GM19351 (cell line): ENCODE data around the gene CSNK2A2.

Experiments
- ATAC-seq: cut with Tn5 transposase; IDR thresholded peaks from one replicate; pipeline ENCODE4 v1.9.1; 2021; ENCODE audit warnings: mild to moderate bottlenecking, moderate library complexity; ENCODE audit not compliant: unreplicated experiment

CSNK2A2 gene

DNA sequence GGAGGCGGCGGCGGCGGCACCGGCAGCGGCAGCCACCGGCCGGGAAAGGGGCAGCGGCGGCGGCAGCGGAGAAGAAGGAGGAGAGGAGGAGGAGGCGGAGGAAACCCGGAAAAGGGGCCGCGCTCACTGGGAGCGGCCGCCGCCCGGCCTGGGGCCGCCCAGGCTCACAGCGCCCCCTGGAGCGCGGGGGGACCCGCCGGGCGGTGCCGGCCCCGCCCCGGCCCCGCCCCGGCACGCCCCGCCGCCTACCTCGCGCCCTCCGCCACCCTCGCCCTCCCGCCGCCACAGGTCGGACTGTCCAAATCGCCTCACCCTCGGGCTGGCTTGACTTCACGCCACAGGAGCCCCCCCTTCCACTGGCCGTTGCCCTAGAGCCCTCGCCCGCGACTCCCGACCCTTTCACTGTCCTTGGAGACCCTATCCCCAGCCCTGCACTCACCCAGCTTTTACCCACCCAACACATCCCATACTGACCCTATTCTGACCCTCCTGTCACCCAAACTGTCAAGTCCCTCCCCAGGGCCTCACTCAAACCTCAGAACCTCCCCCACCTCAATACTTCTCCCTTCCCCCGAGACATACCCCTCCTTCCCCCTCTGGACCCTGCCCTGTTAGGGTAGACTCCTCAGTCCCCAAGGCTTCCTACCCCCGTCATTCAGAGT, at the start of gene CSNK2A2:
Gene CSNK2A2 (minus strand): TSS at position 85 of the 662 bp plus-strand sequence. CDS start 370 bp downstream, outside the sequence.
- peak; percentile 85 for ATAC-seq

DNA sequence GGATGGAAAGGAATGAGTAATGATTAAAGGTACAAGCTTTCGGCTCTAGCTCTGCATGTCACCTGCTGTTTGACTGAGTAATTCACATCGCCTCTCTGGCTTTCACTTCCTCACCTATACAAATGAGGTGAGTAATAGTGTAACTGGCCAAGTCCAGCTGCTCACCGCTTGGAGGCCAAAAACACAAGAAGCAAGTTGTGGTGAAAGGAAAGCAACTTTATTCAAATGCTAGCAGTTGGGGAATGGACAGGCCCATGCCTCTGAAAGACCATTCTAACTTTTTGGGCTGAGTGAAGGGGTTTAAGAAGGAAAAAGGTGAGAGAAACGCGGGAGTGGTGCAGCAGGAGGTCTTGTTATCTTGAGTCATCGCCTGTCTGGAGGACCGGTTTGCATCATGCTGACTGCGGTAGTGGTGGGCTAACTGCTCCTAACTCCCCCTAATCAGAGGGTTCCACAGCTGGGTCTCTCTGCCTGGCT, 45.7 kb upstream of the CSNK2A2 start:
- peak; percentile 94 for ATAC-seq

DNA sequence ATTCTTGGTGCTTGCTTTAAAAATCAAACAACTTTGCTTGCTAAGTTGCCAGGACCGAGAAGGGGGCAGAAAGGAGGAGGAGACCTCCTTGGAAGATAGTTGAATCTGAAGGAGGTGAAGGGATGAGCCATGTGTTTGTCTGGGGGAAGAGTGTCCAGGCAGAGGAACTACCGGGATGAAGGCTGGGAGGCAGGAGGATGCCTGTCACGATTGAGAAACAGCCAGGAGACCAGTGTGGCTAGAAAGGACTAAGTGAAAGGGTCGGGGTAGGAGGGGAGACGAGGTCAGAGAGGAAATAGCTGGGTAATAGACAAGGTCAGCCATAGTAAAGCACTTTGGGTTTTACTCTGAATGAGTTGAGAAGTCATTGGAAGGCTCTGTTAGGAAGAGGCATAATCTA, 38.9 kb upstream of the CSNK2A2 start:
- no peak for ATAC-seq

DNA sequence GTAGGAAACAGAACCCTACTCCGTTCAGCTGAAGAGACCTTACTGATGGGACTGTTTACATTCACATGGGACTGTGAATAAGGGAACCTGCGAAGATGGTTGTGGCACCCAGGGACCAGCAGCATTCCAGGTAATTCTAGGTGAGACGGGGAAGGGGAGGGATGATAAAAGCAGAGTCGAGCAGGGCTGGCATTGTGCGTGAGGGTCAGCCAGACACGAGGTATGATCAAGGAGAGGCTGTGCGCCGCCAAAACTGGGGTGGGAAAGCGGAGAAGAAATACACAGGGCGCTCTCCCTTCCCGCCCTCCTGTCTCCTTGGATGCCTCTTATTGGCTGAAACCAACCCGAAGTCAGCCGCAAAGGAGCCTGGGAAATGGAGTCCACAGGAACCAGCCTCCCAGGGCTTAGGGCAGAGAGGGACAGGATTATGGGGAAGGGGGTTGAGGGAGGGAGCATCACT, 38.4 kb upstream of the CSNK2A2 start:
- peak; percentile 99 for ATAC-seq

DNA sequence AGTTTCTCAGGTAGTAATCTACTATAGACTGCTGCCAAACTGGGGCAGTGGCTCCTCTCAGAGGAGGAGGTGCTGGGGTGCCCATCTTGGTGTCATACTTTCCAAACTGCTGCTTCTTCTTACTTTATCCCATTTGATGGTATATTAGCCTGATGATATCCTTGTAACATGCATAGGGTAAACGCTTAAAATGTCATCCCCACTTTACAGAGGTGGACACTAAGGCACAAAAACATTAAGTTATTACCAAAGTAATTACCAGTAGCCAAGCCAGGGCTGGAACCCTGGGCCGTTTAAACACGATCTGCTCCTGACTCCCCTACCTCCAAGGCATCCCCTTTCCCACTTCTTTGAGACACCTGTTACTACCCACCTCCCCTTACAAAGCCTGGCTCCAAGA, 37.8 kb upstream of the CSNK2A2 start:
- ATAC-seq: no peak

DNA sequence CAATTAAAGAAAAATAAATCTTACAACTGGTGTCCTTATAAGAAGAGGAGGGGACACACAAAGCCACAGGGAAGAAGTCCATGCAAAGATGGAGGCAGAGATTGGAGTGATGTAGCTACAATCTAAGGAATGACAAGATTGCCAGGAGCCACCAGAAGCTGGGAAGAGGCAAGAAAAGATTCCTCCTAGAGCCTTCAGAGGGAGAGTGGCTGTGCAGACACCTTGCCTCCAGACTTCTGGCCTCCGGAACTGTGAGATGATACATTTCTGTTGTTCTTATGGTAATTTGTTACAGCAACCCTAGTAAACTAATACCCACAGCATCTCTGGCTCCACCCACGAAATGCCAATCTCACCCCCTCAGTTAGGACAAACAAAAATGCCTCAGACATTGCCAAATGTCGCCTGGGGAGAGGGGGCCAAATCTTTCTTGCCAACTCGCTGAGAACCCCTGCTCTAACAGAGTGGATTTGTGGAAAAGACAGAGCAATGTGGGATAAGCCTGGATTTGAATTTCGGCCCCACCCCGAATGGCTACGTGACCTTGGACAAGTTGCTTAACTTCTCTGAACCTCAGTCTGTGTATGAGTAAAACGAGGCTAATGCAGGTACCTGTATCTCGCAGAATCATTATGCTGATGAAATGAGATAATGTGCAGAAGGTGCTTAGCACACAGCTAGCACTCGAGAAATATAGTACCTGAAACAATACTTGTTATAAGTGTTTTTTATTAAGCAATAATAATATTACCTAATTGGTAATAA, 37.1 kb upstream of the CSNK2A2 start:
- no peak for ATAC-seq

DNA sequence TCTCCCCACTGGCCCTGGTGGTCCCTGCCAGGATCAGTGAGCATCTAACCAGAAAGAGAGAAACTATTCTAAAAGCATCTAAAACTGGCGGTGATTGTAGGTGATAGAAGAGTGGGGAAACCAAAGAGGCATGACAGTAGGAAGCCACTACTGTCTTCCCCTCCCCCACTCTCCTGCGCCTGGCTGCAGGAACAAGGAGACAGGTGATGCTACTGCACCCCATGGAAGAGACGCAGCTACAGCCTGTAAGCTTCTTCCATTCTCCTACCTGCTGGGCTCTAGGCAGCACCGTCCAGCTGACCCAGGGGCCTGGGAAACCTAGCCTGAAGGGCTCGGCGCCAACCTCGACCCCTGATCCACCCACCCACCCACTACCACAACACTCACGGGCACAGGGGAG, 32.4 kb upstream of the CSNK2A2 start:
- no peak for ATAC-seq

DNA sequence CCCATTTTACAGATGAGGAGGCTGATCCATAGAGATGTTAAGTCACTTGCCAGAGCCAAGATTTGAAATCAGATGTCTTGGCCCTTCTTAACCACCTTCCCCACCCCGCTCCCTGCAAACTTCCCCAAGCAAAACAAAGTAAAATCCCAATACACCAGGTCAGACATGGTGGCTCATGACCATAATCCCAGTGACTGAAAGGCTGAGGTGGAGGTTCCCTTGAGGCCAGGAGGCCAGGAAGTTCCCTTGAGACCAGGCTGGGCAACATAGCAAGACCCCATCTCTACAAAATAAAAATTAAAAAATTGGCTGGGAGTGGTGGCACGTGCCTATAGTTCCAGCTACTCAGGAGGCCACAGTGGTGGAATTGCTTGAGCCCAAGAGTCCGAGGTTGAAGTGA, 28.9 kb upstream of the CSNK2A2 start:
- no peak for ATAC-seq

DNA sequence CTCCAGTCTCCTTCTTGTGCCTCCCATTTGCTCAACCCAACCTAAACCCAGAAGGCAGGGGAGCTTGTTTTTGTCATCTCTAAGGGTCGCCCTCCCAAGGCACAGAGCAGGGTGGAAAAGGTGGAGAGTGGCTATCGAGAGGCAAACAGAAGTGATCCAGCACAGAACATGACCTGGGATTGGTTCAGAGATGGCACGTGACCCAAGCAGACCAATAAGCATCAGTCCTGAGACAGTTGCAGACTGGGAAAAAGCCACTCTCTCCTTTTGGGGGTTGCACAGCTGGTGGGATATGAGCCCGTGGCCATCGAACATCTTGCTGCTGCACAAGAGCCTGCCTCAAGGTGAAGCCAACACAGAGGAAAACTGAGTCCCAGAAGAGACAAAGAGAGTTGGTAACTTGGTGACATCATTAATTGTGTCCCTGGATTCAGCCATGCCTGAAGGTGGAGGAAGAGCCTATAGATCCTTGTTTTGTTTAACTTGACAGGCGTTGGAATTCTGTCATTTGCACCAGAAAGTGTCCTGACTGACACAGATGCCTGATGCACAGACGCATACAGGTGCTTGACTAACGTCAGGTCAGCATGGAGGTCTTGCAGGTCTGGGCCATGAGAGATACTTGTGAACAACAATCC, 28.2 kb upstream of the CSNK2A2 start:
- no peak for ATAC-seq

DNA sequence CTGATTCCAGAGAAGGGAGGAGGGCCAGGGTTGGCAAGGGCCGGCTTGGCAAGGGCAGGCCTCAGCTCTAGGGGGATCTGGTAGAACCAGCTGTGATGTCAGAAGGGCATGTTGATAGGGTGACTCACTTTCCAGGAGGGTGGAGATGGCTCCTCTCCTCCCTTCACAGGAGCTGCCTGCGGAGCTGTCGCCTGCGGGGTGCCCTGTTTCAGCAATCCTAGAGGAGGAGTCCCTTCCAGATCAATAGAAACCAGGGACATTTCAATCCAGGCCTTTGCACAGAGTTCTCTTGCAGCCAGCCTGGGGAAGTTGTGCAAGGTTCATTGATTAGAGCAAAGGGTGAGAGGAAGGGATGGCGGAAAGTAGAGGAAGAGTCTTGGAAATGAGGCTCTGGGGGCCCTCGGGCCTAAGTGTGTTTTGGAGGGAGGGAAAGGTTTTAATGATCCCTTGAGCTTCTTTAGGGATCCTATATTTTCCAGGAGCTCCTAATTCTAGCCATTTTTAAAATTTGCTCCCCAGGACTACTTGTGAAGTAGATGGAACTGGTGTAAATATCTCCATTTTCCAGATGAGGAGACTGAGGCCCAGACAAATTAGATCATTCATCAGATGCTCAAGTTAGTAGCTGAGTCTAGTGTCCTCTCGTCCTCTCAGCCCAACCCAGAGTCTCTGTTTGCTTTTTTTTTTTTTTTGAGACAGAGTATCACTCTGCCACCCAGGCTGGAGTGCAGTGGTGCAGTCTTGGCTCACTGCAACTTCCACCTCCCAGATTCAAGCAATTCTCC, 24.8 kb upstream of the CSNK2A2 start:
- ATAC-seq: no peak

DNA sequence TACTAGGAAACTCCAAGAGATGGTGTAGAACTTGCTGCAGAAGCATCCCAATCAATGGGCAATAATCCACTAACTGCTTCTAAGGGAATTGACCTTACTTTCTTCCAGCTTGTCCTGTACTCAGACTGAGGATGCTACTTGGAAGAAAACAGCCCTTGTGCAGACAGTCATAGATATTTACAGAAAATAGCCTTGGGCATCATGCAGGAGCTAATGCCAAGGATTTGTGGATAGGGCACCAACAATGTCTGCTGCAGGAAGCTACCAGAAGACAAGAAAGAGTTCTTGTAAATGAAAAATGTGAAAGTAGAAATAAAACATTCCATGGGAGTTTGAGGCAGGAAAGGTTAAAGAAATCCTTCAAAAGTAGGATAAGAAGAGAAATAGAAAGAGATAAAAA, 21.5 kb upstream of the CSNK2A2 start:
- no peak for ATAC-seq

DNA sequence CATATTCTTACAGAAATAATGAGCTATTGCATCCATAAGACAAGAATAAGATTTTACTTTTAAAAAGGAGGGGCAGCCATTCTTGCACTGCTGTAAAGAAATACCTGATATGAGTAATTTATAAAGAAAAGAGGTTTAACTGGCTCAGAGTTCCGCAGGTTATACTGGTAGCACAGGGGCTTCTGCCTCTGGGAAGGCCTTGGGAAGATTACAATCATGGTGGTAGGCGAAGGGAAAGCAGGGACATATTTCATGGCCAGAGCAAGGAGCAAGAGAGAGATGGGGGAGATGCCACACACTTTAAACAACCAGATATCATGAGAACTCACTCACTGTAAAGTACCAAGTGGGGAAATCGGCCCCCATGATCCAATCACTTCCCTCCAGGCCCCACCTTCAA, 20.9 kb upstream of the CSNK2A2 start:
- ATAC-seq: no peak

DNA sequence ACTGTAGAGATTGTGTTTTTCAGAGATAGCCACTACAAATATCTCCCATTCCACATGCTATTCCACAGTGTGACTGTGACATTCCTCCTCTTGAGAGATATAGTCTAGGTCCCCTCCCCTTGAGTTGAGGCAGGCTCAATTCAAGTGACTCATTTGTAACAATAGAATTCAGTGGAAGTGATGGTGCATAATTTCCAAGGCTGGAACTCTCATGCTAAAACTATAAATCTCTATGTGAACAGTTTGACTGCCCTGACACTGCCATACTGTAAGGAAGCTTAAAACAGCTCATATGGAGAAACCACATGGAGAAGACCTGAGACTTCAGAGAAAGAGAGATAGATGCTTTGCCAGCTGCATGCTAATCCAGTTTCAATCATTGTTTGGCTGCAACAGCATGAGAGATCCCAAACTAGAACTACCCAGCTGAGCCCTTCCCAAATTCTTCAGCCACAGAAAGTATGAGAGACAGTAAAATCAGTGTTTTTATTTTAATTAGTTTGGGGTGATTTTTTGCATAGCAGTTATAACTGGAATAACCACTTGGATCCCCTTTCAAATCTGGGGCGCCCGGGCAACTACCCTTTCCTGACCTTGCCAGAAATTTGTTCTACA, 19.5 kb upstream of the CSNK2A2 start:
- ATAC-seq: no peak

DNA sequence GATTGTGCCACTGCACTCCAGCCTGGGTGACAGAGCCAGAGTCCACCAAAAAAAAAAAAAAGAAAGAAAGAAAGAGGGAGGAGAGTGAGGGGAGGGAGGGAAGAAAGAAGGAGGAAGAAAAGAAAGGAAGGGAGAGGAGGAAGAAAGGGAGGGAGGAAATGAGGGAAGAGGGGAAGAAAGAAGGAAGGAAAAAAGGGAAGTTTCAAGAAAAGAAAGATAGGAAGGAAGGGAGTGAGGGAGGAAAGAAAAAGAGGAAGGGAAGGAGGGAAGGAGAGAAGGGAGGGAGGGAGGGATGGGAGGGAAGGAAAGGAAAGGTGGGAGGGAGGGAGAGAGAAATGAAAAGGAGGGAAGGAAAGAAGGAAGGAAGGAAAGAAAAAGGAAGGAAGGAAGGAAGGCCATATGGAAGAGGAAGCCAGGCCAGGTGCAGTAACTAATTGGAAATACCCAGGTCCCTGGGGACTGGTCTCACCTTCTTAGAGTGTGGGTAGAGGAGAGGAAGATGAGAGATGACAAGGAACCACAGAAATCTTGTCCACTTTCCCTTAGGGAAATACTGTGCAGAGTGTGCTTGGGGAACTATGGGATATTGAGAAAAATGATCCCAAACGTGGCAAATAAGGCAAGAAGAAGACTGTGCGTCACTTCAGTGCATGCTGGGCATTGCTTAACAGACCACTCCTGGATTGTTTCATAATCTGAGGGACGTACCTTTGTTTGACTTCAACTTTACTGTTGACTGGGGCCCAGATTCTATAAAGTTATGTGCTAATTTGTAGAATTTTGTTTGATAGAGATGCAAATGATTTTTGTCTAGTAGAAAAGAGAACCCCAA, 15.1 kb upstream of the CSNK2A2 start:
- ATAC-seq: no peak

DNA sequence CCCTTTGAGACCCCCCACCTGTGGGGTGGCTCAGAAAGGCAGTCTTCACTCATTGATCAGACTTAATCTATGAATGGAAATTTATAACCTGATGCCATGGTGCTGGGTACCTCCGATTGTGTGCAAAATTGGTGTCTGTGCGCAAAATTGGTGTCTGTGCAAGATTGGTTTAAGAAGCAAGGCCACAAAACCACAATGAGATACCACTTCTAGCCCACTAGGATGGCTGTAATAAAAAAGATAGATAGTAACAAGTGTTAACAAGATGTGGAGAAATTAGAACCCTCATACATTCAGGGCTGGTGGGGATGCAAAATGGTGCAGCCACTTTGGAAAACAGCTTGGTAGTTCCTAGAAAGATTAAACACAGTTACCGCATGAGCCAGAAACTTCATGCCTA, 13.9 kb upstream of the CSNK2A2 start:
- no peak for ATAC-seq

DNA sequence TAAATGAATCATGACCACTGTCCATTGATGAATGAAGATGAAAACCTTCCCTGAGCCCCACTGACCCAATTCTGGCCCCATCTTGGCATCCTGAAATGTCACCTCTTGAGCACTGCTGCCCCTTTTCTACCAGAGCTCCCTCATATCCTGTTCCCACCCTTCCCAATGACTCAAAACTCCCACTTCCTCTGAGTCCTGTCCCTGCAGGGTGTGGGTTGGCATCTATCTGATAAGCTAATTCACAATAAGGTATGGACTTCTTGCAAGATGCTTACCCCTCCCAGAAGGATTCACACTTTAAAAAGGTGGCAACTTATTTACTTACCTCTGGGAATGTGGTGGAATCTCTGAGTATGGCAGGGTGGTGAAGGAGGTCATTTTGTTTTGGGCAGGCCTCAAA, 13.3 kb upstream of the CSNK2A2 start:
- ATAC-seq: no peak

DNA sequence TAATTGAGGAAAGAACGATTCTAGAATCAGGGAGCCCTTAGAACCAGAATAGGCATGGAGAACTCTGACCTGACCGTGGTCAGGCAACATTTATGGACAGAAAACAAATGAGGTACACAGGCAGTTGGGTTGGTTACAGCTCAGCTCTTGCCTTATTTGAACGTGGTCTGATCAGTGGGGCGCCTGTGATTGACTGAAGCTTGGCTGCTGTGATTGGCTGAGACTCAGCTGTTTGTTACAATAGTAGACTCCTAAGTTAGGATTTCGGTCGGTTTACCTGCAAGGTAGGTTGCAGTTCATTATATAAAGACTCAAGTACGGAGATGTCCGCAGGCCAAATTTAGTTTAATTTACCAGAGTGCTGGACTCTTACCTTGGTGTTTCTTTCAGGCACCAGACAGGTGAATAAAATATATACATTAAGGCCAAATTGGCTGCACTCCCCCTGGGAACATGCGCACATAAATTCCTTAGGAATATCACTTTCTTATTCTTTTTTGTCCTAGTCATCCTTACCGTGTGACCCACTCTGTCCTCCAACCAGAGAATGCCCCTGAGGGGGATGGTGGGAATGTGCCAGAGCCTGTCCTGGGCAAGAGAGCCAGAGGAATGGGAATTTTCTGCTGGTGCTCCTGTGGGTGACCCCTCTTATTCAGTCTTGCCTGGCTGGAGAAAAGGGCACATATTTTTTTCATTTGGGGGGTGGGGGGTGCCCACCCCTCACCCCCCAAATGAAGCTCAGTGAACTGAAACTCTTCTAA, 7.5 kb upstream of the CSNK2A2 start:
- ATAC-seq: no peak

DNA sequence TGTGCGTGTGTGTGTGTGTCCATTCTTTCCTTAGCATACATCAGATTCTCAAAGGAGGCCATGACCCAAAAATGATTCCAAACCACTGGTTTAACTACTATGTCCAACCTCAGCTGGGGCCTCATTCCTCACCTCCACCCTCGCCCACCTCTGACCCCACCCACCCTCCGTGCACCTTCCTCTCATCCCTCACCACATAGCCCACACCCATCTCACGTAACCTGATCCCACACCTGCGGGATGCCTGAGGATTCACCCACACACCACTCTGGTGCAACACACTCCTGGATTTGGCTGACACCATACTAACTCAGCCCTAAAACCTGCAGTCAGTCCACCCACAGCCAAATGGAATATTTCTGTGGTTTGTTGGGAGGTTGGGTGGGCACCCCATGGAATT, 3.3 kb upstream of the CSNK2A2 start:
- ATAC-seq: no peak
